LoVo (cell line): ENCODE measurements around the gene PRELID3B.
A peak's percentile ranks its signal among the peaks of the same experiment; 100 is the strongest.

ENCODE experiments used
- DNase-seq: peaks from one replicate; pipeline ENCODE4 v3.0.0-alpha.2; 2016; ENCODE audit warnings: low spot score

Gene PRELID3B

GRCh38 chr20:59008715-59009336 lies 33.8 kb downstream of the PRELID3B start:
- no peak for DNase-seq

- DNase-seq = no peak
These were observed 34.7 kb downstream of the PRELID3B start for GRCh38 chr20:59007665-59008511.

GRCh38 chr20:59006864-59007664 lies 35.5 kb downstream of the PRELID3B start, which contains the start of gene CTSZ:
Gene CTSZ, minus strand, starts transcription at chr20:59007254. Its CDS starts 126 bp downstream, at chr20:59007128.
- DNase-seq = peak; percentile 60

GRCh38 chr20:59006167-59006863 lies 36.3 kb downstream of the PRELID3B start:
- DNase-seq = peak; percentile 24

GRCh38 chr20:59005523-59006166 lies 36.9 kb downstream of the PRELID3B start:
- DNase-seq = no peak

GRCh38 chr20:59004763-59005522 lies 37.6 kb downstream of the PRELID3B start:
- DNase-seq = no peak

- no peak for DNase-seq
These were observed 38.2 kb downstream of the PRELID3B start for GRCh38 chr20:59004493-59004762.

GRCh38 chr20:59003836-59004492 lies 38.6 kb downstream of the PRELID3B start:
- no peak for DNase-seq

GRCh38 chr20:59002874-59003399 lies 39.6 kb downstream of the PRELID3B start:
- DNase-seq = no peak

- no peak for DNase-seq
These were observed 40.2 kb downstream of the PRELID3B start for GRCh38 chr20:59002388-59002787.

- DNase-seq = no peak
These were observed 41.0 kb downstream of the PRELID3B start for GRCh38 chr20:59001449-59002171.

GRCh38 chr20:59001068-59001448 lies 41.5 kb downstream of the PRELID3B start:
- DNase-seq = no peak

GRCh38 chr20:59000326-59000725 lies 42.3 kb downstream of the PRELID3B start:
- DNase-seq = no peak

GRCh38 chr20:58998656-58999055 lies 43.9 kb downstream of the PRELID3B start:
- no peak for DNase-seq

- DNase-seq = no peak
These were observed 45.3 kb downstream of the PRELID3B start for GRCh38 chr20:58997141-58997770.

GRCh38 chr20:58996226-58996611 lies 46.4 kb downstream of the PRELID3B start:
- no peak for DNase-seq

- DNase-seq = no peak
These were observed 46.9 kb downstream of the PRELID3B start for GRCh38 chr20:58995461-58996225.
